WTC11 (cell line): Measurements from ENCODE around the gene ENGASE. TPM values are rescaled to one million over a fixed set of nuclear protein-coding genes. Genes with fewer than 3 reads are reported as not detected.

Experiments used
- ATAC-seq: fragments of 200-7000 bp; cut with Tn5 transposase; 2 replicates; pipeline ENCODE4 v1.10.0; 2021; ENCODE audit warnings: mild to moderate bottlenecking, moderate library complexity
- CTCF ChIA-PET: fragments of 300-600 bp; sonication (Branson Sonifier 250); formaldehyde crosslinking; loops from one replicate; lab custom pipeline; 2021; ENCODE audit warnings: antibody characterized with exemption; lab: Charles Lee
- POLR2A ChIA-PET: fragments of 350-600 bp; sonication (Branson Sonifier 250); formaldehyde crosslinking; loops from one replicate; lab custom pipeline; 2021; ENCODE audit warnings: antibody characterized with exemption; lab: Charles Lee
- DNase-seq: peaks from one replicate; pipeline ENCODE4 v3.0.0; 2021; ENCODE audit warnings: low spot score
- H3K27ac Mint-ChIP-seq: 2 replicates; pipeline ENCODE4 v1.8.0; 2021; ENCODE audit warnings: mixed read lengths
- H3K27me3 Mint-ChIP-seq: 2 replicates; pipeline ENCODE4 v1.8.0; 2021; ENCODE audit warnings: low read depth, mild to moderate bottlenecking, moderate library complexity, mixed read lengths
- H3K36me3 Mint-ChIP-seq: 2 replicates; pipeline ENCODE4 v1.8.0; 2021; ENCODE audit warnings: mixed read lengths
- H3K4me1 Mint-ChIP-seq: 2 replicates; pipeline ENCODE4 v1.8.0; 2022; ENCODE audit warnings: mixed read lengths
- H3K4me3 Mint-ChIP-seq: 2 replicates; pipeline ENCODE4 v1.8.0; 2021; ENCODE audit warnings: mild to moderate bottlenecking, moderate library complexity, mixed read lengths
- H3K9me3 Mint-ChIP-seq: 2 replicates; pipeline ENCODE4 v1.8.0; 2021; ENCODE audit warnings: mixed read lengths
- AR ChIP-seq: fragments of 250-450 bp; sonication (Bioruptor Pico); IDR thresholded peaks from 2 replicates; pipeline ENCODE4 v1.9.0; 2021; ENCODE audit warnings: mild to moderate bottlenecking
- ATF2 ChIP-seq: sonication (generic); formaldehyde crosslinking; IDR thresholded peaks from 2 replicates; pipeline ENCODE4 v1.8.1; 2022; ENCODE audit warnings: low read depth, missing genetic modification reagents, borderline replicate concordance
- ATF3 ChIP-seq: sonication (generic); formaldehyde crosslinking; conservative IDR thresholded peaks from 2 replicates; pipeline ENCODE4 v1.8.1; 2022; ENCODE audit warnings: mild to moderate bottlenecking, missing genetic modification reagents
- CTCF ChIP-seq: fragments of 200-600 bp; IDR thresholded peaks from 2 replicates; pipeline ENCODE4 v1.8.0; 2022; ENCODE audit warnings: antibody characterized with exemption
- GRHL2 ChIP-seq: fragments of 250-450 bp; sonication (Bioruptor Pico); IDR thresholded peaks from 2 replicates; pipeline ENCODE4 v1.8.0; 2022; ENCODE audit warnings: mild to moderate bottlenecking, moderate library complexity; ENCODE audit not compliant: insufficient replicate concordance, severe bottlenecking
- GTF2I ChIP-seq: fragments of 250-450 bp; sonication (Bioruptor Pico); conservative IDR thresholded peaks from 2 replicates; pipeline ENCODE4 v1.4.0; 2021; ENCODE audit warnings: mild to moderate bottlenecking
- HMGXB4 ChIP-seq: sonication (generic); formaldehyde crosslinking; IDR thresholded peaks from 2 replicates; pipeline ENCODE4 v1.8.1; 2023; ENCODE audit warnings: mild to moderate bottlenecking, moderate library complexity, missing genetic modification reagents
- JAZF1 ChIP-seq: fragments of 250-450 bp; sonication (Bioruptor Pico); IDR thresholded peaks from 2 replicates; pipeline ENCODE4 v1.9.0; 2021; ENCODE audit warnings: moderate library complexity, mild to moderate bottlenecking, inconsistent platforms
- JUN ChIP-seq: sonication (generic); formaldehyde crosslinking; IDR thresholded peaks from 2 replicates; pipeline ENCODE4 v1.8.0; 2023; ENCODE audit warnings: mild to moderate bottlenecking, missing genetic modification reagents
- NR1H2 ChIP-seq: sonication (generic); formaldehyde crosslinking; IDR thresholded peaks from 2 replicates; pipeline ENCODE4 v1.9.0; 2021; ENCODE audit warnings: mild to moderate bottlenecking, moderate library complexity, missing genetic modification reagents
- OVOL2 ChIP-seq: fragments of 250-450 bp; sonication (Bioruptor Pico); IDR thresholded peaks from 2 replicates; pipeline ENCODE4 v1.9.0; 2021; ENCODE audit warnings: mild to moderate bottlenecking, borderline replicate concordance
- TCF7 ChIP-seq: sonication (generic); formaldehyde crosslinking; IDR thresholded peaks from 2 replicates; pipeline ENCODE4 v1.8.0; 2022; ENCODE audit warnings: mild to moderate bottlenecking, low read depth, missing genetic modification reagents, moderate library complexity
- TEAD1 ChIP-seq: sonication (generic); formaldehyde crosslinking; IDR thresholded peaks from 2 replicates; pipeline ENCODE4 v1.8.0; 2022; ENCODE audit warnings: mild to moderate bottlenecking, missing genetic modification reagents
- ZBTB43 ChIP-seq: sonication (generic); formaldehyde crosslinking; IDR thresholded peaks from 2 replicates; pipeline ENCODE4 v1.8.1; 2023; ENCODE audit warnings: mild to moderate bottlenecking, missing genetic modification reagents
- ZNF219 ChIP-seq: sonication (generic); formaldehyde crosslinking; IDR thresholded peaks from 2 replicates; pipeline ENCODE4 v1.8.0; 2023; ENCODE audit warnings: missing genetic modification reagents, mild to moderate bottlenecking, borderline replicate concordance
- ZNF232 ChIP-seq: sonication (generic); formaldehyde crosslinking; IDR thresholded peaks from 2 replicates; pipeline ENCODE4 v1.8.0; 2022; ENCODE audit warnings: mild to moderate bottlenecking, missing genetic modification reagents
- ZNF416 ChIP-seq: fragments of 250-450 bp; sonication (Bioruptor Pico); IDR thresholded peaks from 2 replicates; pipeline ENCODE4 v1.9.0; 2021; ENCODE audit warnings: mild to moderate bottlenecking, inconsistent platforms
- ZNF425 ChIP-seq: fragments of 250-450 bp; sonication (Bioruptor Pico); conservative IDR thresholded peaks from 2 replicates; pipeline ENCODE4 v1.9.0; 2021; ENCODE audit warnings: mild to moderate bottlenecking
- total RNA-seq: library from RNA; stranded (reverse); gene quantifications from 3 replicates; pipeline ENCODE4 v1.2.3, GENCODE V29; 2021

Gene ENGASE
- total RNA-seq, 1 experiment from 2014 or later, result 41.6 TPM

GRCh38 chr17:79095345-79096055 is 20.9 kb downstream of the ENGASE start:
- Mint-ChIP-seq H3K36me3 (no peaks in the 10 kb centered on the region), H3K9me3 (no peaks in the 10 kb centered on the region), H3K27ac (no peak overlapping the region), H3K4me3 (peak overlapping the region; percentile 34; the same call in 1 of the 2 replicates), H3K27me3 (no peaks in the 10 kb centered on the region; the same call in 1 of the 2 replicates), H3K4me1 (peaks cover 7% of the 10 kb centered on the region)
- DNase-seq (no peak), ATAC-seq (no peak)
- TF ChIP-seq OVOL2 (CRISPR knock-in tag), result no peak
- TF ChIP-seq GRHL2, result no peak
- TF ChIP-seq JUN (CRISPR knock-in tag), result no peak
- TF ChIP-seq ATF3 (CRISPR knock-in tag), result no peak
- TF ChIP-seq ZNF232 (CRISPR knock-in tag), result no peak
- ChIA-PET CTCF (interaction anchor here (1.0 to 12.6 kb wide), 3 partner anchors 50 to 306 kb away, joined by 4 to 162 read pairs (median 20); no protein-coding TSS in a partner anchor), POLR2A (no interaction called here)

GRCh38 chr17:79096477-79096876 is 21.9 kb downstream of the ENGASE start:
- POLR2A ChIA-PET, result no interaction called here
- DNase-seq, result no peak

More at GRCh38 chr17:79096477-79096876, 21.9 kb downstream of the ENGASE start:
- Mint-ChIP-seq H3K27ac (no peak overlapping the region), H3K4me3 (peak overlapping the region; percentile 48), H3K27me3 (no peaks in the 10 kb centered on the region; the same call in 1 of the 2 replicates), H3K36me3 (no peaks in the 10 kb centered on the region), H3K4me1 (peaks cover 7% of the 10 kb centered on the region), H3K9me3 (no peaks in the 10 kb centered on the region)
- TF ChIP-seq JUN (CRISPR knock-in tag) (no peak), GTF2I (CRISPR knock-in tag) (no peak), CTCF (no peak), NR1H2 (CRISPR knock-in tag) (no peak), JAZF1 (CRISPR knock-in tag) (no peak), ZNF425 (no peak), AR (CRISPR knock-in tag) (no peak), ATF2 (CRISPR knock-in tag) (no peak), ZNF416 (CRISPR knock-in tag) (no peak), TEAD1 (CRISPR knock-in tag) (no peak), HMGXB4 (no peak), ZNF219 (CRISPR knock-in tag) (no peak), ZBTB43 (no peak), TCF7 (no peak)
- CTCF ChIA-PET, result interaction anchor here (1.0 to 12.6 kb wide), 6 partner anchors 9 to 305 kb away, joined by 4 to 162 read pairs (median 14); no protein-coding TSS in a partner anchor
- ATAC-seq, result no peak
